OCI-LY1 (cell line): ENCODE results near the gene RBM47.

Experiments used
- H2AFZ ChIP-seq: fragments of 200-600 bp; sonication (generic), shearing (Covaris generic); 2 replicates; pipeline ENCODE4 v1.6.0; 2014; ENCODE audit warnings: antibody characterized with exemption, mild to moderate bottlenecking, low read length
- H3F3A ChIP-seq: fragments of 200-600 bp; sonication (generic), shearing (Covaris generic); 2 replicates; pipeline ENCODE4 v1.6.0; 2014; ENCODE audit warnings: mild to moderate bottlenecking, antibody characterized with exemption, low read length, moderate library complexity; ENCODE audit not compliant: insufficient read depth
- H3K27ac ChIP-seq: fragments of 200-600 bp; sonication (generic); 2 replicates; pipeline ENCODE4 v1.5.1; 2014; ENCODE audit warnings: low read length, mixed run types, mild to moderate bottlenecking, low read depth; ENCODE audit not compliant: poor library complexity, severe bottlenecking
- H3K27me3 ChIP-seq: fragments of 200-600 bp; sonication (generic); 2 replicates; pipeline ENCODE4 v1.6.0; 2014; ENCODE audit warnings: antibody characterized with exemption, mild to moderate bottlenecking, low read length, moderate library complexity; ENCODE audit not compliant: insufficient read depth
- H3K36me3 ChIP-seq: fragments of 200-600 bp; sonication (generic); 2 replicates; pipeline ENCODE4 v1.6.1; 2014; ENCODE audit warnings: mild to moderate bottlenecking, antibody characterized with exemption, low read length, moderate library complexity, mixed read lengths; ENCODE audit not compliant: insufficient read depth
- H3K4me1 ChIP-seq: fragments of 200-600 bp; sonication (generic); 2 replicates; pipeline ENCODE4 v1.5.1; 2014; ENCODE audit warnings: mild to moderate bottlenecking, low read length, moderate library complexity; ENCODE audit not compliant: insufficient read depth, severe bottlenecking
- H3K4me2 ChIP-seq: fragments of 200-600 bp; sonication (generic), shearing (Covaris generic); 2 replicates; pipeline ENCODE4 v1.6.1; 2014; ENCODE audit warnings: low read length
- H3K4me3 ChIP-seq: fragments of 200-600 bp; sonication (generic); 2 replicates; pipeline ENCODE4 v1.5.1; 2014; ENCODE audit warnings: low read length, low read depth, mild to moderate bottlenecking, mixed read lengths; ENCODE audit not compliant: poor library complexity, severe bottlenecking
- H3K79me2 ChIP-seq: fragments of 200-600 bp; shearing (Covaris generic); 2 replicates; pipeline ENCODE4 v1.6.1; 2016; ENCODE audit warnings: mixed run types, low read length, mixed read lengths; ENCODE audit not compliant: insufficient read depth
- H3K9ac ChIP-seq: fragments of 200-600 bp; sonication (generic), shearing (Covaris generic); 2 replicates; pipeline ENCODE4 v1.6.1; 2014; ENCODE audit warnings: mild to moderate bottlenecking, low read length, mixed read lengths
- H3K9me2 ChIP-seq: fragments of 200-600 bp; sonication (generic), shearing (Covaris generic); 2 replicates; pipeline ENCODE4 v1.6.1; 2014; ENCODE audit warnings: low read depth, mild to moderate bottlenecking, low read length, mixed read lengths
- H3K9me3 ChIP-seq: fragments of 200-600 bp; shearing (Covaris generic); 2 replicates; pipeline ENCODE4 v1.6.1; 2014; ENCODE audit warnings: low read length, mixed read lengths
- H4K20me1 ChIP-seq: fragments of 200-600 bp; sonication (generic), shearing (Covaris generic); 2 replicates; pipeline ENCODE4 v1.6.0; 2016; ENCODE audit warnings: mild to moderate bottlenecking, low read length; ENCODE audit not compliant: insufficient read depth
- CTCF ChIP-seq: fragments of 200-600 bp; sonication (generic), shearing (Covaris generic); IDR thresholded peaks from 2 replicates; pipeline ENCODE4 v1.5.1; 2017; ENCODE audit warnings: mild to moderate bottlenecking, antibody characterized with exemption, low read length, moderate library complexity, mixed read lengths
- EZH2 ChIP-seq: fragments of 200-600 bp; sonication (generic), shearing (Covaris generic); IDR thresholded peaks from 2 replicates; pipeline ENCODE4 v1.8.0; 2017; ENCODE audit warnings: borderline replicate concordance, mixed run types, mild to moderate bottlenecking, antibody characterized with exemption, low read length, moderate library complexity, mixed read lengths

RBM47 gene

GRCh38 chr4:40458683-40459082 is 171.0 kb downstream of the RBM47 start:
- Histone ChIP-seq H3K9ac (no peak overlapping the region), H3K4me2 (no peak overlapping the region), H3K79me2 (no peaks in the 10 kb centered on the region), H3K4me1 (no peaks in the 10 kb centered on the region), H3K36me3 (no peaks in the 10 kb centered on the region), H3K9me2 (no peaks in the 10 kb centered on the region), H2AFZ (no peak overlapping the region), H4K20me1 (no peaks in the 10 kb centered on the region), H3K9me3 (no peaks in the 10 kb centered on the region), H3F3A (no peaks in the 10 kb centered on the region), H3K4me3 (no peak overlapping the region), H3K27me3 (no peaks in the 10 kb centered on the region), H3K27ac (no peak overlapping the region)
- TF ChIP-seq CTCF (no peak), EZH2 (no peak)

GRCh38 chr4:40458109-40458508 is 171.6 kb downstream of the RBM47 start:
- H4K20me1 ChIP-seq, result no peaks in the 10 kb centered on the region
- H3K9me3 ChIP-seq, result no peaks in the 10 kb centered on the region
- no peaks in the 10 kb centered on the region for H3K27me3 ChIP-seq
- no peak overlapping the region for H3K27ac ChIP-seq
- no peaks in the 10 kb centered on the region for H3K79me2 ChIP-seq
- H3F3A ChIP-seq, result no peaks in the 10 kb centered on the region
- no peak overlapping the region for H2AFZ ChIP-seq
- no peak overlapping the region for H3K9ac ChIP-seq
- H3K4me3 ChIP-seq, result no peak overlapping the region
- H3K4me1 ChIP-seq, result no peaks in the 10 kb centered on the region
- no peaks in the 10 kb centered on the region for H3K9me2 ChIP-seq
- H3K36me3 ChIP-seq, result no peaks in the 10 kb centered on the region
- TF ChIP-seq CTCF, result no peak
- no peak for TF ChIP-seq EZH2
- no peak overlapping the region for H3K4me2 ChIP-seq

- Histone ChIP-seq H3K4me3 (no peak overlapping the region), H3F3A (no peaks in the 10 kb centered on the region), H3K9me2 (no peaks in the 10 kb centered on the region), H3K4me1 (no peaks in the 10 kb centered on the region), H3K79me2 (no peaks in the 10 kb centered on the region), H3K36me3 (no peaks in the 10 kb centered on the region), H3K9ac (no peak overlapping the region), H3K9me3 (no peaks in the 10 kb centered on the region), H3K4me2 (no peak overlapping the region), H3K27ac (no peak overlapping the region), H3K27me3 (no peaks in the 10 kb centered on the region), H4K20me1 (no peaks in the 10 kb centered on the region), H2AFZ (no peak overlapping the region)
- no peak for TF ChIP-seq EZH2
Measured at GRCh38 chr4:40455340-40455902, 174.2 kb downstream of the RBM47 start.

- TF ChIP-seq CTCF (no peak), EZH2 (no peak)
- H3F3A ChIP-seq, result no peaks in the 10 kb centered on the region
Measured at GRCh38 chr4:40454816-40455215, 174.8 kb downstream of the RBM47 start.

More at GRCh38 chr4:40454816-40455215, 174.8 kb downstream of the RBM47 start:
- no peaks in the 10 kb centered on the region for H3K9me3 ChIP-seq
- H3K4me2 ChIP-seq, result no peak overlapping the region
- H3K79me2 ChIP-seq, result no peaks in the 10 kb centered on the region
- no peak overlapping the region for H2AFZ ChIP-seq
- H3K36me3 ChIP-seq, result no peaks in the 10 kb centered on the region
- H3K9me2 ChIP-seq, result no peaks in the 10 kb centered on the region
- H3K27ac ChIP-seq, result no peak overlapping the region
- H3K4me3 ChIP-seq, result no peak overlapping the region
- H3K27me3 ChIP-seq, result no peaks in the 10 kb centered on the region
- no peaks in the 10 kb centered on the region for H3K4me1 ChIP-seq
- H3K9ac ChIP-seq, result no peak overlapping the region
- no peaks in the 10 kb centered on the region for H4K20me1 ChIP-seq
